GM12873 (cell line): Measurements from ENCODE around the gene TMTC1.

ENCODE experiments used
- CTCF ChIP-seq: IDR thresholded peaks from 2 replicates; pipeline ENCODE4 v1.5.1; 2012; ENCODE audit warnings: low read depth, mild to moderate bottlenecking, moderate library complexity, low read length, control low read depth; ENCODE audit not compliant: insufficient read depth; ENCODE audit errors: missing control alignments

Gene TMTC1

GRCh38 chr12:29499235-29499634, 284.5 kb downstream of the TMTC1 start:
- TF ChIP-seq CTCF: no peak

- TF ChIP-seq CTCF: no peak
These were observed 286.2 kb downstream of the TMTC1 start, which contains the start of gene OVCH1 for GRCh38 chr12:29497588-29497987. Gene OVCH1, minus strand, starts transcription at chr12:29497686. Its CDS starts 0 bp downstream, at chr12:29497686.

- TF ChIP-seq CTCF: no peak
These were observed 290.9 kb downstream of the TMTC1 start for GRCh38 chr12:29492891-29493290.

GRCh38 chr12:29486972-29487371, 296.8 kb downstream of the TMTC1 start:
- no peak for TF ChIP-seq CTCF

- no peak for TF ChIP-seq CTCF
These were observed 320.5 kb downstream of the TMTC1 start for GRCh38 chr12:29463198-29463597.

- no peak for TF ChIP-seq CTCF
These were observed 323.7 kb downstream of the TMTC1 start for GRCh38 chr12:29460082-29460481.

GRCh38 chr12:29455087-29455486, 328.7 kb downstream of the TMTC1 start:
- no peak for TF ChIP-seq CTCF

- no peak for TF ChIP-seq CTCF
These were observed 331.9 kb downstream of the TMTC1 start for GRCh38 chr12:29451888-29452287.
